Stomach (tissue), 9 donors: ENCODE data around the gene SPATA19. TPM values are rescaled to one million over a fixed set of nuclear protein-coding genes. Genes with fewer than 3 reads are reported as not detected.

Source experiments
- DNase-seq, 2 donors: peaks; one replicate each; pipeline versions ENCODE4 v3.0.0 to v3.0.0-alpha.2; 2013 to 2019
- H3K27ac ChIP-seq, 5 donors: fragments of 200-600 bp in 4 of 5; sonication (generic) in 4 of 5; one replicate each; pipeline ENCODE4 v1.5.1; 2013 to 2019; ENCODE audit warnings: mild to moderate bottlenecking in 1 of 5, moderate library complexity in 1 of 5
- H3K27me3 ChIP-seq, 3 donors: fragments of 200-600 bp; sonication (generic); one replicate each; pipeline ENCODE4 v1.5.1; 2017 to 2019; ENCODE audit warnings: mixed run types in 1 of 3
- H3K36me3 ChIP-seq, 4 donors: fragments of 200-600 bp; sonication (generic); 1 replicate in 3 of 4; 2 replicates in 1 of 4; pipeline ENCODE4 v1.5.1; 2016 to 2019
- H3K4me1 ChIP-seq, 4 donors: fragments of 200-600 bp; sonication (generic); one replicate each; pipeline ENCODE4 v1.5.1; 2016 to 2019
- H3K4me3 ChIP-seq, 4 donors: fragments of 200-600 bp; sonication (generic) in 3 of 4; one replicate each; pipeline ENCODE4 v1.5.1; 2016 to 2019; ENCODE audit warnings: mild to moderate bottlenecking in 1 of 4
- H3K9me3 ChIP-seq, 4 donors: fragments of 200-600 bp; sonication (generic); one replicate each; pipeline ENCODE4 v1.5.1; 2016 to 2019
- EP300 ChIP-seq: sonication (generic); formaldehyde crosslinking; IDR thresholded peaks from one replicate; pipeline ENCODE4 v1.6.1; 2017; ENCODE audit warnings: antibody characterized with exemption
- POLR2A ChIP-seq, 4 donors: fragments of 450-650 bp; IDR thresholded peaks; one replicate each; pipeline ENCODE4 v1.6.1; 2016; ENCODE audit warnings: antibody characterized with exemption in 4 of 4, control low read depth in 2 of 4, mild to moderate bottlenecking in 1 of 4, moderate library complexity in 1 of 4
- POLR2AphosphoS5 ChIP-seq, 3 donors: sonication (generic); formaldehyde crosslinking; IDR thresholded peaks; one replicate each; pipeline ENCODE4 v1.6.1; 2016; ENCODE audit warnings: antibody characterized with exemption in 3 of 3
- WGBS, 5 donors: extraction: QIAGEN DNeasy Blood & Tissue Kit in 3 of 5; methylation state at CpG; one replicate each; pipeline versions ENCODE4 v1.1.5 to v1.1.7; 2013 to 2018; 5-methylcytosine and 5-hydroxymethylcytosine counted together
- intact Hi-C: fragments of 100-400 bp; cut with DNase I; formaldehyde crosslinking; loops from one replicate; pipeline ENCODE4 v1.15.1; 2023; ENCODE audit warnings: low total_unique reads
- polyA plus RNA-seq, 3 donors: library from polyadenylated mRNA; stranded (reverse); fragments of 200-250 nt; gene quantifications; one replicate each; pipeline ENCODE4 v1.2.3, GENCODE V29; 2013
- total RNA-seq, 5 donors: library from RNA; depleted of rRNA; stranded (reverse); fragments of >200 nt; gene quantifications; one replicate each; pipeline versions ENCODE4 v1.1.0 to v1.2.3, GENCODE V29; 2014 to 2016
- TF ChIP-seq, protein P1 (sequence below), 7 experiments: fragments of 450-650 bp in 4 of 7; fragments of 200-600 bp in 3 of 7; sonication (generic) in 3 of 7; IDR thresholded peaks; one replicate each; pipeline ENCODE4 v1.5.1; 2016 to 2019; ENCODE audit warnings: antibody characterized with exemption in 7 of 7, control low read depth in 2 of 7, mild to moderate bottlenecking in 1 of 7
- donor health status: healthy with polysubstance abuse.
- donor health status: Bipolar disorder and iron deficiency.
- donor health status: healthy.

Gene SPATA19
- total and polyA plus RNA-seq, 8 donors, result 0.23 TPM; not detected in 7

DNA sequence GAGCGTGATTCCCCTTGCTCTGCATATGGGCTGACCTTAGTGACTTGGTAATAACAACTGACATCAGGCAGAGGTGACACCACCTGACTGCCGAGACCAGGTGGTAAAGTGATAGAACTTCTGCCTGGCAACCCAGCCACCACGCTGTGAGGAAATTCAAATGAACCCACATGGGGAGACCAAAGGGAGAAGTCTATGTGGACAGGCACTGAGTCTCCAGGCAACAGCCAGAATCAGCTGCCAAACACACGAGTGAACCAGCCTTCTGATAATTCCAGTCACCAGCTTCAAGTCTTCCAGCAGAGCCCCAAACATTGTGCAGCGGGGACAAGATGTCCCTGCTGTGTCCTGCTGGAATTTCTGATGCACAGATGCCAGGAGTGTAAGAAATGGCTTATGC is 29.7 kb downstream of the SPATA19 start:
- no peaks in the 10 kb centered on the region for H3K36me3 ChIP-seq
- no peak for TF ChIP-seq POLR2AphosphoS5 (IDR thresholded peaks at IDR 0.05)
- no peak for TF ChIP-seq POLR2A (IDR thresholded peaks at IDR 0.05)
- no peak for TF ChIP-seq EP300
- TF ChIP-seq, protein P1, sequence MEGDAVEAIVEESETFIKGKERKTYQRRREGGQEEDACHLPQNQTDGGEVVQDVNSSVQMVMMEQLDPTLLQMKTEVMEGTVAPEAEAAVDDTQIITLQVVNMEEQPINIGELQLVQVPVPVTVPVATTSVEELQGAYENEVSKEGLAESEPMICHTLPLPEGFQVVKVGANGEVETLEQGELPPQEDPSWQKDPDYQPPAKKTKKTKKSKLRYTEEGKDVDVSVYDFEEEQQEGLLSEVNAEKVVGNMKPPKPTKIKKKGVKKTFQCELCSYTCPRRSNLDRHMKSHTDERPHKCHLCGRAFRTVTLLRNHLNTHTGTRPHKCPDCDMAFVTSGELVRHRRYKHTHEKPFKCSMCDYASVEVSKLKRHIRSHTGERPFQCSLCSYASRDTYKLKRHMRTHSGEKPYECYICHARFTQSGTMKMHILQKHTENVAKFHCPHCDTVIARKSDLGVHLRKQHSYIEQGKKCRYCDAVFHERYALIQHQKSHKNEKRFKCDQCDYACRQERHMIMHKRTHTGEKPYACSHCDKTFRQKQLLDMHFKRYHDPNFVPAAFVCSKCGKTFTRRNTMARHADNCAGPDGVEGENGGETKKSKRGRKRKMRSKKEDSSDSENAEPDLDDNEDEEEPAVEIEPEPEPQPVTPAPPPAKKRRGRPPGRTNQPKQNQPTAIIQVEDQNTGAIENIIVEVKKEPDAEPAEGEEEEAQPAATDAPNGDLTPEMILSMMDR (IDR thresholded peaks at IDR 0.05), result no peak
- WGBS, 5 donors, result 54 to 69% (median 55%) methylated on average over 5 of the region's 5 CpGs
- H3K27me3 ChIP-seq, result peaks cover 0 to 24% (median 0%) of the 10 kb centered on the region in 3 donors
- no peak overlapping the region for H3K4me3 ChIP-seq
- DNase-seq, result no peak
- intact Hi-C loops, result no loop called here
- H3K9me3 ChIP-seq, result no peaks in the 10 kb centered on the region
- no peak overlapping the region for H3K27ac ChIP-seq
- no peaks in the 10 kb centered on the region for H3K4me1 ChIP-seq

DNA sequence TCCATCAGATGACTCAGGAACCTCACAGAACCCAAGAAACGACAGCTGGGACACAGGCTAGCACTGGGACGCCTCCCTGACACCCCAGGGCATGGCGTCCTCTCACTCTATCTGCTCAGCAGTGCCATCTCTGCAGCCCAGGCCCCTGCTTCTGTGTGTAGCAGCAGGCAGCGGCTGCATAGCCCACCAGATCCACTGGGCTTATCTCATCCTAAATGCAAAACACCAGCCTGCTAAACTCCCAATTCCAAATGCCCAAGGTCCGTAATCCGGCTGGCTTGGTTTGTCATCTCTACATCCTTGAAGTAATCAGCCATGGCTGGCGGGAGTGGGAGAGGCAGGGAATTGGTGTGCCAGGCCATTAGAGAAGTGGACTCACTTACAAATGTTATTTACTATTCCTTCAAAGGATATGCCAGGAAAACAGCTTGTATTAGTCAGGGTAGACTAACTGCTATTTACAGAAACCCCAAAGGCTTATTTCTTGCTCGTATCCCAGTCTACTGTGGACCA is 30.7 kb downstream of the SPATA19 start:
- TF ChIP-seq EP300 (no peak), POLR2AphosphoS5 (IDR thresholded peaks at IDR 0.05) (no peak), POLR2A (IDR thresholded peaks at IDR 0.05) (no peak)
- TF ChIP-seq, protein P1 (IDR thresholded peaks at IDR 0.05), result no peak
- WGBS, 5 donors, result 58 to 75% (median 66%) methylated on average over 8 of the region's 8 CpGs
- no peak overlapping the region for H3K4me3 ChIP-seq

DNA sequence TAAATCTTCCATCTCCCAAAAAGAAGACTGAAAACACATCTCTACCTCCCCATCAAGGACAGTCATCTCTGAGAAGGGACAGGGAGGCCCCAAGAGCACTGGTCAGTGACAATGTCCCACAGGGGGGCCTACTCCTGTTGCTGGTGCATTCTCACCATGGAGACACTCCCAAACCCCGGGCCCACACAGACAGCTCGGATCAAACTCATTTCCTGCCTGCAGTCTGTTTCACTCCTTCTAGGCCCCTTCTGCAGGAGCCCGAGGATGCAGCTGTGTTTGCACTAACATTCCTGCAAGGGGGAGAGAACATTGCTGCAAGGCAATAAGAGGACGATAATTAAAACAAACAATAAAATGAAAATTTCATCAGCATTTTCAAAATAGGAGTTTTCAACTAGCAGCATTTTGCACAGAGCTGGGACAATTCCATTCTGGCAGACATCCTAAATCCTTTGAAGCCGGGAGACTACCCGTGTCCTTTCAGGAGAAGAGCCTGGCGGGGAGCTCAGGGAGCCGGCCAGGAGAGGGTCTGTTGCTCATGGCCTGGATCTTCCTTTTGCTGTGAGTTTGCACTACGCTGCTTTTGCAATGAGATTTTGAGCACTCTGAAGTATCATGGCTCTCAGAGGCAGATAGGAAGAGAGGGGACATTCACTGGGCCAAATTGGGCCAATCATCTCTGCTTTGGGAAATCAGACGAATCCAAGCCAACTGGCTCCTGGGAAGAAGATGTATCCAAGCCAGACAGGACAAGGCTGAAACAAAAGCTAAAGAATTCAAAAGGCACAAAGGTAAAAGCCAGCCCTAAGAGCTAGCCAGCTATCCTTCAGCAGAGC is 33.2 kb downstream of the SPATA19 start:
- TF ChIP-seq POLR2AphosphoS5 (IDR thresholded peaks at IDR 0.05) (no peak), EP300 (no peak), POLR2A (IDR thresholded peaks at IDR 0.05) (no peak)
- TF ChIP-seq, protein P1 (IDR thresholded peaks at IDR 0.05), result no peak
- no peaks in the 10 kb centered on the region for H3K36me3 ChIP-seq
- H3K27me3 ChIP-seq, result peaks cover 0 to 47% (median 0%) of the 10 kb centered on the region in 3 donors
- no peak for DNase-seq
- H3K9me3 ChIP-seq, result no peaks in the 10 kb centered on the region
- H3K4me1 ChIP-seq, result peaks cover 0 to 10% (median 3%) of the 10 kb centered on the region in 4 donors
- WGBS, 5 donors, result 50 to 59% (median 54%) methylated on average over 10 of the region's 10 CpGs
- intact Hi-C loops, result no loop called here
- H3K4me3 ChIP-seq, result no peak overlapping the region
- H3K27ac ChIP-seq, result no peak overlapping the region

More for the DNA sequence above, 30.7 kb downstream of the SPATA19 start:
- Histone ChIP-seq H3K27me3 (peaks cover 0 to 28% (median 0%) of the 10 kb centered on the region in 3 donors), H3K27ac (no peak overlapping the region), H3K36me3 (no peaks in the 10 kb centered on the region), H3K4me1 (peaks cover 0 to 8% (median 3%) of the 10 kb centered on the region in 4 donors), H3K9me3 (no peaks in the 10 kb centered on the region)
- intact Hi-C loops, result no loop called here
- DNase-seq, result no peak

DNA sequence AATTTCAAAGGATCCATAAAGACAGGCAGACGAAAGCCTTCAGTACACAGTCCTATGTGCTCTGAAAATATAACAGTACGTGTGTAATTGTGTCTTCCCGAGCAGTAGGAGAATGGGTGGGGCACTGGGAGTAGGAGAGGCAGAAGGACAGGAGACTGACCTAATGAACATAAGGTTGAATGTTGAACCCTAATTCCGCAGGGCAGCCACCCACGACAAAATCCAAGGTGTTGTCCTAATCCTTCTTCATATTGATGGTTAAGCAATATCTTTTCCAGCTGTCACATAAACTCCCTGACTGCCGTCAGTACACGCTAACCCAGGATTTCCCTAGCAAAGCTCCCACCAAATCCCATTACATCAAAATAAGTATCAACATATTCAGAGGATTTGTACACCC is 34.5 kb downstream of the SPATA19 start:
- Histone ChIP-seq H3K36me3 (no peaks in the 10 kb centered on the region), H3K4me3 (no peak overlapping the region), H3K27me3 (peaks cover 0 to 46% (median 0%) of the 10 kb centered on the region in 3 donors), H3K9me3 (no peaks in the 10 kb centered on the region), H3K27ac (no peak overlapping the region), H3K4me1 (peaks cover 0 to 10% (median 3%) of the 10 kb centered on the region in 4 donors)
- WGBS, 5 donors, result 76 to 83% (median 78%) methylated on average over 7 of the region's 7 CpGs
- intact Hi-C loops, result no loop called here
- DNase-seq, result no peak
- TF ChIP-seq POLR2A (IDR thresholded peaks at IDR 0.05) (no peak), POLR2AphosphoS5 (IDR thresholded peaks at IDR 0.05) (no peak), EP300 (no peak)
- TF ChIP-seq, protein P1 (IDR thresholded peaks at IDR 0.05), result no peak
